Fibroblast of skin of right biceps (primary cell): ENCODE measurements around the gene ZMAT5.
A peak's percentile ranks its signal among the peaks of the same experiment; 100 is the strongest.
"Not testable (repeated sequence)": the region's sequence is repeated elsewhere in the genome, so short reads cannot be mapped to it uniquely, and the experiment has no call there.

Experiments used
- DNase-seq: peaks from one replicate; pipeline ENCODE4 v3.0.0-alpha.2; 2013

The ZMAT5 gene

GRCh38 chr22:29784451-29785361 is 17.9 kb upstream of the ZMAT5 start:
- no peak for DNase-seq

DNA sequence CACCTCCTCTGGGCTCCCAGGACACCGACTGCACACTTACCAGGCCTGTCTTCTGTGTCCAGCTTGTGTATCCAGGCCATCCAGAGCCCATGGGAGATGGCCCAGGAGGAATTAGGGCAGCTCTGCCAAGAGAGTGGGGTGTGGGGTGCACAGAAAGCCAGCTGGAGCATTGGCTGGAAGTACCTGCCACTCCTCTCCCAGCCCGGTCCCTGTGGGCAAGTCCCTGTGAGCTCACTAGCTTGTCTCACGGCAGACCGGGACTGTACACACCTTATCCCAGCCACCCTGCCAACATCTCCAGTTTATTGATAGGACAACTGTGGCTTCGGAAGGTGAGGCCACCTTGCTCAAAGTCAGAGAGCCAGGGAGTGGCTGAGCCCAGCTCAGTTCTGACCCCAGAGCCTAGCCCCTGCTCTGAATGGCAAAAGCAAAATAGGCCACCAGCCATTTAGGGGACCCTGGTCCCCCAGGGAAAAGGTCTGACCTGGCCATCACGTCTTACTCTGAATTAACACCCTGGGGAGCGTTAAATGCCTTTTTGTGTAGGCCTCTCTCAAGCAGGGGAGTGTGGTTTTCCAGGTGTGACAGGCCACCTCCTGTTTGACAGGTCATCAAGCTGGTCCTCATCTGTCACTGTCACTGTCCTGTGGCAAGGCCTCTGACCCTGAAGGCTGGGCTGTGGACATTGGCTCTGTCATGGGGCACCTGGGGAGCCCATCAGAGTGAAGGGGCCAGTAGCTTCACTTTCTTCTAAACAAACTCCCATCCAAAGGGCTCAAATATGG is 15.4 kb upstream of the ZMAT5 start:
- no peak for DNase-seq

DNA sequence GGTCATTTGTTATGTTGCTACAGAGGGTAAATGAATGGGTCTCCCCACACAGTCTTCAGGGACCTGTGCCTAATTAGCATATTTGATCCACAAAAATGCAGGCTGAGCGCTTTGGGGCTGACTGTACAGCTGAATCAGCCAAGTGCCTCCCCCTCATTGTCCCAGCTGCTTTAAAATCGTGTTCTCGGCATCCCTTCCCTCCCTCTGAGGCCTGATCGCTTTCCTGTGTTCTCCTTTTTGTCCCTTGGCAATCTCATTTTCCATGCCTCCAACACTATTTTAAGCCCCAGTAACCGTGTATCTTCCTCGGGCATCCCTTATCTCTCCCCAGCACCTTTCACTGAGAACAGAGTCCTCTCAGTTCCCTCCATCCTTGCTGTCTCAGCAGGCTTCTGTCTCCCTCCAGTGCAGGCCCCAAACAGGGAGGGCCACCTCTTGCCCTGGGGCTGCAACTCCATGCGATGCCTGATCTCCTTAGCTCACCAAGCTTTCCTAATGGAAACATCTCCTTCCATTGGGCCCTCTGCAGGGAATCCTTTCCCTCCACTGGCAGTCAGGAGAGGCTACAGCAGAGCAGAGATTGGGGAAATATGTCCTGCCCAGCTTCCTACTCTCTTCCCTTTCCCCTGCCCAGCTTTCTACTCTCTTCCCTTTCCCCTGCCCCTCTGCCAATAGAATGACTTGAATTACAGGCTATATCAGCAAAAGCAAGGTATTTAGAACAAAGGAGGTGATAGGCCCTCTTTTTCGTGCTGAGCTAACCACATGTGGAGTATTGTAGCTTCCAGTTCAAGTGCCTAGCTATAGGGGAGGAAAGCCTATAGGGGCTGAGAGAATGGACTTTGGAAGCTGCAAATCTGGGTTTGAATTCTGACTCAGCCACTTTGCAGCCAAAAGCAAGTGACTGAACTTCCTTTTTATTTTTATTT is 14.2 kb upstream of the ZMAT5 start:
- DNase-seq, result peak; percentile 95

GRCh38 chr22:29780220-29780619 is 13.4 kb upstream of the ZMAT5 start:
- no peak for DNase-seq

DNA sequence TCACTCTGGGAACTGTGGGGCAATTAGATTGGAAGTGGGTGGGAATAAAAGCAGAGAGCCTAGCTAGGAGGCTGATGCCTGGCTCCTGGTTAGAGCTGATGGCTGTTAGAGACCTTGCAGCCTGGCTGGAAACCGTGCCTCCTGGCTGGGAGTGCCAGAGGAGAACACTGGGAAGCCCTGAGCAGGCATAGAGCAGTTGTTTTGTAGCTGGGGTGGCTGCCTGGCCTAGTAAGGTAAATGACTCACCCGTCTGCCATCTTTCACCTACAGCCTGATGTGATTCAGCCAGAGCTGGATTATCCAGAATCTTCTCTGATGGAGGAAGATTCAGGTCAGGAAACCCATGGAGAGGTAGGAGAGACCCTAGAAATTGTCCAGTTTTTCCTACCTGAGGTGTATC is 6.4 kb upstream of the ZMAT5 start:
- peak; percentile 56 for DNase-seq

DNA sequence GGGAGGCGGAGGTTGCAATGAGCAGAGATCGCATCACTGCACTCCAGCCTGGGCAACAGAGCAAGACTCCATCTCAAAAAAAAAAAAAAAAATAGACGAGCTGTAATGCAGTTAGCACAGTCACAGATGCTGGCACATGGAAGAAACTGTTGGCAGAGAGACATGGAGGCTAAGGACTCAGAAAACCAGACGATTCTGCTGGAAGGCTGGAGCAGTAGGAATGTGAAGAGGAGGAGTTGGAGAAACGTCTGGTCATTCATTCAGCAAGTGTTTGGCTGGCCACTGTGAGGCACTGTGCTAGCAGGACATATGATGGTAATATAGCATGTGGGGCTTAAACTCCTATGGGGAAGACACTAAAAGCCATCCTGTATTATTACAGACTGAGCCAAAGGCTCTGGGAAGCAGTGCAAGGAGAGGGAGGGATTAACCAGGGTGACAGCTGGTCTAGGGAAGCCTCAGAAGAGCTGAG is 5.4 kb upstream of the ZMAT5 start:
- peak; percentile 58 for DNase-seq

DNA sequence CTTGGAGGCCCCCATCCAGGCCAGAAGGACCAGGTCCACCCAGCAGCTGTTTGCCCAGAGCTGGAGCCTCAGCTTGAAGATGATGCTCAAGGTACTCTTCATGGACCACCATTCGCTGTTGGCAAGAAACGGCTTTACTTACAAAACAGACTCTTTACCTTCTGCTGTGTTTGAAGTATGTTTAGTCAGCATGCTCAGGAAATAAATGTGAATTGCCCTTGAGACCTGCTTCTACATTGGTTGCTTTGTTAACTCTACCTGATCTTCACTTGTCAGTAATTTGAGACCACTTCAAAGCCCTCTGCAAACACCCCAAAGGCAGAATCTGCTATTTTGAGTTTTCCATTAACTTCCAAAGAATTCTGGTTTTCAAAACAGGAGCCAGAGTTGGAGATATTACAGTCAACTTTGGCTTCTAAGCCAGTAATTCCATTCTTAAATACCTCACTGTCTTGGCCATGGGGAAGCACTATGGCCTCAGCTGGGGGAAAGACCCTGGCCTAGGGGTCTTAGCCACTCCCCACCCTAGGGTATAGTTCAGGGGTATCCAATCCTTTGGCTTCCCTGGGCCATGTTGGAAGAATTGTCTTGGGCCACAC is 3.0 kb upstream of the ZMAT5 start:
- DNase-seq, result no peak

DNA sequence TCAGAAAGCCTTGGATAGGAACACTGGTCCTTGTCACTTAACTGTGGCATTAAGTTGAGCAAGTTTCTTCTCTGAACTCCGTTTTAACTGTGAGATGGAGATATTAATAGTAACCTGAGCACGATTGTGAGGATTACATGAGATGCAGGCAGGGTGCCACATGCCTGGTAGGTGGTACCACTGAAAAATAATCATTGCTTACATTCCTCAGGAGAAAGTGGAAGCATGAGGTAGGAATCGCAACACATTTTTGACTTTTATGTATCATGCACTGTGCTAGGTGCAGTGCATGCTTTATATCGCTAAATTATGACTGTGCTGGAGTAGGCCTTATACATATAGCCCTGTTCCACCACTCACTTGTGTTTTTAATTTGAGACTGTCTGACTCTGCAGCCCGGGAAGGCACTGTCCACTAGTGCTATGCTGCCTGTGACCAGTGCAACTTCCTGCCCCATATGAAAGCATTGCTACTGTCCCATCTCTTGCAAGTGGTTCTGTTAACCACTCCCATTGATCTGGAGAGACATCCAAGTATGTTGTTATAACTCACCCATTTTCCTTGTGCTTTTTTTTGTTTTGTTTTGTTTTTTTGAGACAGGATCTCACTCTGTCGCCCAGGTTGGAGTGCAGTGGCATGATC is 1.4 kb upstream of the ZMAT5 start:
- DNase-seq, result no peak

DNA sequence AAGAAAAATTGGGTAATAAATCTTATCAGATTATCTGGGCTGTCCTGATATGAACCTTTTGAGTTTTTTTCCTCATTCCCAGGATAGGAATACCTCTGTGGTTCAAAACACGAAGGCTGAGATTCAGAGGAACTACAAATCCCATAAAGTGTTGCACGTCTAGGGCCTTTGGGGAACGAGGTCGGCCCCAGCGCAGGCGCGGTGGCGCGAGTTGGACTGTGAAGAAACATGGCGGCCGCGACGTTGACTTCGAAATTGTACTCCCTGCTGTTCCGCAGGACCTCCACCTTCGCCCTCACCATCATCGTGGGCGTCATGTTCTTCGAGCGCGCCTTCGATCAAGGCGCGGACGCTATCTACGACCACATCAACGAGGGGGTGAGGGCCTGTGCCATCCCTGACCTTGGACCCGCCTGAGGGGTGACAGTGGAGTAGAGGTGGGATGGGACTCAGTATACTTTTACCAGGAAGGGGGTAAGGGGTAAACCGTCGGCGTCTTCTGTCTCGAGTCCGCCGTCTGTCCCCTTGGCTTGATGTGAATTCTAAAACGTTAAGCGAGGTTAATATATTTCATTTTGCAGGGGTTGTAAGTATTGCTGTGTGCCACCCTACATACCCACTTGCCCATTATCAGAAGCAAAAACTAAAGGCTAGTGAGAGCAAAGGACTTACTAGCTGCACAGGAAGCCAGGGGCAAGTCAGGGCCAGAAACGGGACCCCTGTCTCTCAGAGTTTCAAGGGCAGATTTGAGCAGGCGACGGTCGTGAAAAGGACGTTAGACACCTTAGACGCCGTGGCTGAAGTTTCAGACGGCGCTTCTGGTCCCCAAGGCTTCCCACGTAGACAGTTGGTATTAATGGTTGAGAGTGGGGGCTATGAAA is 604 bp upstream of the ZMAT5 start, which contains the start of gene UQCR10:
TSS of gene UQCR10 (plus strand) at position 199 of the 881 bp plus-strand sequence. CDS start at position 229, 30 bp downstream.
- peak; percentile 89 for DNase-seq

DNA sequence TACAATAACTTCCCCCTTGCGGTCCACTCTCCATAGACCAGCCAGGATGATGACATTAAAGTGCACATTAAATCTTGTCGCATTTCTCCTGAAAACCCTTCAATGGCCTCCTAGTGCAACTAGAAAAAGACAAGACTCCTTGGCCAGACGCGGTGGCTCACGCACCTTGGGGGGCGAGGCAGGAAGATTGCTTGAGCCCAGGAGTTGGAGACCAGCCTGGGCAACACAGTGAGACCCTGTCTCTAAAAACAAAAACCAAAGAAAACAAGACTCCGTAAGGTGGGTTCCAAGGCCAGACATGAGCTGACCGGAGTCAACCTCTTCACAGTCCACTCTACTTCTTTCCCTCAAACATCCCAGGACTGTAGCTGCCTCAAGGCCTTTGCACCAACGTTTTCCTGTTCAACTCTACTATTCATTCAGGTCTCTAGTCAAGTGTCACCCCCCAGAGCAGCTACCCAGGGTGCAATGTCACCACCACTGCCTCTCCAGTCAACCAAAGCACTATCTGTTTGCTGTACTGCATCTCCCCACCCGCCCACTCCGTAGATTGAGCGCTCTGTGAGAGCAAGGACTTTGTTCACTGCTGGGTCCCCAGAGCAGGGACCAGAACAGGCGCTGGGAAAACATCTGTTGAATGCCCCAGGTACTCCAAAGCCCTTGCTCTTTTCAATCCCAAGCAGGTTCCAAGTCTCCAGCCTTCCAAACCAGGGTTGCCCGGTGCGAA is 739 bp downstream of the ZMAT5 start:
- no peak for DNase-seq

DNA sequence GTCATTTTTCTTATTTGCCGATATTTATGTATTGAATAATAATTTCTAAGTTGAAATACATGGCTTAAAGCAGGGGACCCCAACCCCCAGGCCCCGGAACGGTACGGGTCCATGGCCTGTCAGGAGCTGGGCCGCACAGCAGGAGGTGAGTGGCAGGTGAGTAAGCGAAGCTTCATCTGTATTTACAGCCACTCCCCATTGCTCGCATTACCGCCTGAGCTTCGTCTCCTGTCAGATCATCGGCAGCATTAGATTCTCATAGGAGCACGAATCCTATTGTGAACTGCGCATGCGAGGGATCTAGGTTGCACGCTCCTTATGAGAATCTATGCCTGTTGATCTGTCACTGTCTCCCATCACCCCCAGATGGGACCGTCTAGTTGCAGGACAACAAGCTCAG is 4.5 kb downstream of the ZMAT5 start:
- no peak for DNase-seq

DNA sequence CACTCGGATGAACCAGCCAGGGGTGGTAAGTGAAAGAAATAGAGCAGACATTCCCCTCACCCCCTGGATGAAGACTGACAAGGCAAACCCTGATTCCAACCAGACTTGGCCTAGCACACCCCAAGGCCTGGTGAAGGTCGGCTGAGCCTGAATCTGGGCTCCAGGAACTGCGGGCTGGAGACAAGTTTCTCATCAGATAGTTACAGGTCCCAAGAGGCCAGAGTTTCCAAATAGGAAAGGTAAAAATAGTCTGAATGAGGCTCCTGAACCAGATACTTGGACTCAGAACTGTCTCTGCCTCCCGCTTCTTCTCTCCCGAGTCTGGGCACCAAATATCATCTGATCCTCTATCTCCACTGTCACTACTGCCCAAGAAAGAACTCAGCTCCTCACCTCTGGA is 7.8 kb downstream of the ZMAT5 start:
- DNase-seq, result no peak

GRCh38 chr22:29758068-29758622 is 8.7 kb downstream of the ZMAT5 start:
- no peak for DNase-seq

GRCh38 chr22:29757096-29757495 is 9.7 kb downstream of the ZMAT5 start:
- DNase-seq, result no peak

DNA sequence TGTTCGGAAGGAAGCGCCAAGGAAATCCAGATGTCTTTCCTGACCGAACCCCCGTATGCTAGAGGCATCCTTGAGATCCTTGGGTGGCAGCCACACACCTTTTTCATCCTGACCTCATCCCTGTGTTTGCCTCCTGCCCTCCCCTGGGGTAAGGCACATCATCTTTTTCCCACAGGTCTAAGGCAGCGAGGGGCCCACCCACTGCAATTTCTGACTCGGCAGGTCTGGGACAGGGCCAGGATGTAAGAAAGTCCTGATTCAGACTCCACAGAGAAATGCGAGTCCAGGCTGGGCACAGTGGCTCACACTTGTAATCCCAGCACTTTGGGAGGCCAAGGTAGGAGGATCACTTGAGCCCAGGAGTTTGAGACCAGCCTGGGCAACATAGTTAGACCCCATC is 10.5 kb downstream of the ZMAT5 start:
- peak; percentile 15 for DNase-seq

- DNase-seq, result no peak
Measured at GRCh38 chr22:29755889-29756288, 10.9 kb downstream of the ZMAT5 start.

- DNase-seq, result not testable (repeated sequence)
Measured at GRCh38 chr22:29754658-29755395, 12.0 kb downstream of the ZMAT5 start.

GRCh38 chr22:29753808-29754657 is 12.8 kb downstream of the ZMAT5 start:
- DNase-seq, result no peak
